Cortex of kidney (tissue), 1 donor: Measurements from ENCODE around the gene MYEF2.

Experiments
- DNase-seq: peaks from one replicate; lab custom pipeline; 2025; lab: John Stamatoyannopoulos, UW

Gene MYEF2

GRCh38 chr15:48177766-48178647 lies at the start of gene MYEF2:
Gene MYEF2 (minus strand): TSS chr15:48178295. CDS start chr15:48178237, 58 bp downstream.
- no peak for DNase-seq

- DNase-seq, result no peak
Observed at GRCh38 chr15:48225771-48226170, 47.7 kb upstream of the MYEF2 start.

- DNase-seq, result no peak
Observed at GRCh38 chr15:48222627-48223026, 44.5 kb upstream of the MYEF2 start.

- no peak for DNase-seq
Observed at GRCh38 chr15:48221885-48222284, 43.8 kb upstream of the MYEF2 start.

- no peak for DNase-seq
Observed at GRCh38 chr15:48221261-48221660, 43.2 kb upstream of the MYEF2 start.

GRCh38 chr15:48205981-48206380 lies 27.9 kb upstream of the MYEF2 start, which contains the start of gene SLC12A1:
Gene SLC12A1 (plus strand): TSS chr15:48206302. CDS start chr15:48207720, 1,418 bp downstream.
- DNase-seq, result no peak

- no peak for DNase-seq
Observed at GRCh38 chr15:48202068-48202467, 24.0 kb upstream of the MYEF2 start.

GRCh38 chr15:48191574-48192225 lies 13.6 kb upstream of the MYEF2 start, which contains the start of gene CTXN2:
Gene CTXN2 (plus strand): TSS chr15:48191665. CDS start chr15:48201301, 9,636 bp downstream.
- no peak for DNase-seq

- no peak for DNase-seq
Observed at GRCh38 chr15:48190932-48191573, 13.0 kb upstream of the MYEF2 start.

GRCh38 chr15:48186271-48186670 lies 8.2 kb upstream of the MYEF2 start:
- no peak for DNase-seq

- DNase-seq, result no peak
Observed at GRCh38 chr15:48185529-48185928, 7.4 kb upstream of the MYEF2 start.

- DNase-seq, result no peak
Observed at GRCh38 chr15:48182749-48183148, 4.7 kb upstream of the MYEF2 start.

- no peak for DNase-seq
Observed at GRCh38 chr15:48178648-48178931, 495 bp upstream of the MYEF2 start.

- no peak for DNase-seq
Observed at GRCh38 chr15:48177383-48177765, 721 bp downstream of the MYEF2 start.

- no peak for DNase-seq
Observed at GRCh38 chr15:48176957-48177356, 1.1 kb downstream of the MYEF2 start.

- no peak for DNase-seq
Observed at GRCh38 chr15:48176112-48176511, 2.0 kb downstream of the MYEF2 start.

- no peak for DNase-seq
Observed at GRCh38 chr15:48175126-48175525, 3.0 kb downstream of the MYEF2 start.

GRCh38 chr15:48170981-48171380 lies 7.1 kb downstream of the MYEF2 start:
- no peak for DNase-seq

- no peak for DNase-seq
Observed at GRCh38 chr15:48168616-48169015, 9.5 kb downstream of the MYEF2 start.

GRCh38 chr15:48153526-48153925 lies 24.6 kb downstream of the MYEF2 start:
- no peak for DNase-seq

- no peak for DNase-seq
Observed at GRCh38 chr15:48149858-48150257, 28.2 kb downstream of the MYEF2 start.

GRCh38 chr15:48147358-48147757 lies 30.7 kb downstream of the MYEF2 start:
- DNase-seq, result no peak

- DNase-seq, result no peak
Observed at GRCh38 chr15:48145923-48146322, 32.2 kb downstream of the MYEF2 start.
